Spleen (tissue), 11 donors: ENCODE results near the gene NANOGP8. TPM values are rescaled to one million over a fixed set of nuclear protein-coding genes. Genes with fewer than 3 reads are reported as not detected.

ENCODE experiments used
- DNase-seq: peaks from one replicate; pipeline ENCODE4 v3.0.0-alpha.2; 2020
- H3K27ac ChIP-seq, 8 donors: fragments of 200-600 bp; sonication (generic) in 7 of 8; 1 replicate in 4 of 8; 2 replicates in 4 of 8; pipeline versions ENCODE4 v1.5.0 to v1.8.0; 2016 to 2021; ENCODE audit warnings: inconsistent platforms in 4 of 8, mild to moderate bottlenecking in 4 of 8, moderate library complexity in 1 of 8
- H3K27me3 ChIP-seq, 7 donors: fragments of 200-600 bp; sonication (generic) in 6 of 7; replicated peaks in 1 of 7; 1 replicate in 4 of 7; 2 replicates in 3 of 7; pipeline versions ENCODE4 v1.5.0 to v1.8.0; 2016 to 2021; ENCODE audit warnings: inconsistent platforms in 3 of 7, mild to moderate bottlenecking in 1 of 7
- H3K36me3 ChIP-seq, 6 donors: fragments of 200-600 bp; sonication (generic) in 5 of 6; 1 replicate in 4 of 6; 2 replicates in 2 of 6; pipeline versions ENCODE4 v1.5.0 to v1.8.0; 2016 to 2021; ENCODE audit warnings: inconsistent platforms in 2 of 6
- H3K4me1 ChIP-seq, 6 donors: fragments of 200-600 bp; sonication (generic) in 5 of 6; 1 replicate in 3 of 6; 2 replicates in 3 of 6; pipeline versions ENCODE4 v1.5.0 to v1.8.0; 2016 to 2021; ENCODE audit warnings: inconsistent platforms in 3 of 6
- H3K4me3 ChIP-seq, 8 donors: fragments of 200-600 bp; sonication (generic) in 7 of 8; 1 replicate in 4 of 8; 2 replicates in 4 of 8; pipeline versions ENCODE4 v1.5.0 to v1.8.0; 2016 to 2021; ENCODE audit warnings: inconsistent platforms in 4 of 8, mild to moderate bottlenecking in 4 of 8, moderate library complexity in 2 of 8
- H3K9me3 ChIP-seq, 8 donors: fragments of 200-600 bp; sonication (generic) in 7 of 8; 1 replicate in 4 of 8; 2 replicates in 4 of 8; pipeline versions ENCODE4 v1.5.0 to v1.8.0; 2016 to 2021; ENCODE audit warnings: inconsistent platforms in 4 of 8
- POLR2A ChIP-seq, 3 donors: fragments of 450-650 bp; IDR thresholded peaks; one replicate each; pipeline ENCODE4 v1.5.1; 2017; ENCODE audit warnings: antibody characterized with exemption in 3 of 3, mild to moderate bottlenecking in 1 of 3
- POLR2AphosphoS5 ChIP-seq, 3 donors: sonication (generic); formaldehyde crosslinking; IDR thresholded peaks; one replicate each; pipeline ENCODE4 v1.5.1; 2017; ENCODE audit warnings: antibody characterized with exemption in 3 of 3
- WGBS, 5 donors: extraction: QIAGEN DNeasy Blood & Tissue Kit in 3 of 5; methylation state at CpG; one replicate each; pipeline versions ENCODE4 v1.1.5 to v1.1.7; 2013 to 2018; 5-methylcytosine and 5-hydroxymethylcytosine counted together
- intact Hi-C: fragments of 100-400 bp; cut with DNase I; formaldehyde crosslinking; loops from one replicate; pipeline ENCODE4 v1.15.0; 2023; ENCODE audit warnings: low total_unique reads
- polyA plus RNA-seq, 3 donors: library from polyadenylated mRNA; stranded (reverse); fragments of 200-250 nt; gene quantifications; one replicate each; pipeline ENCODE4 v1.2.1, GENCODE V29; 2013
- total RNA-seq, 7 donors: library from RNA; depleted of rRNA in 3 of 7; stranded (reverse); fragments of >200 nt in 3 of 7; fragmentation: NEBNext Ultra II Directional in 4 of 7; extraction: Animal tissue kit (Norgen Biotek cat#: 25700) in 4 of 7; gene quantifications; one replicate each; pipeline versions ENCODE4 v1.1.0 to v1.2.1, GENCODE V29; 2016 to 2021
- TF ChIP-seq, protein P1 (sequence below), 11 experiments: fragments of 200-600 bp in 7 of 11; fragments of 450-650 bp in 4 of 11; sonication (generic) in 4 of 11; IDR thresholded peaks in 8 of 11; conservative IDR thresholded peaks in 3 of 11; 1 replicate in 7 of 11; 2 replicates in 4 of 11; pipeline versions ENCODE4 v1.4.0 to v1.8.0; 2016 to 2021; ENCODE audit warnings: antibody characterized with exemption in 11 of 11, inconsistent platforms in 4 of 11, mild to moderate bottlenecking in 1 of 11
- donor health status: healthy with polysubstance abuse.
- donor health status: DM: no; HTN: no; CAD: no; lungs with moderate emphysema.
- donor health status: DM: no; HTN: no; CAD: no.
- donor health status: Bipolar disorder and iron deficiency.
- donor health status: healthy.
- donor health status: DM: no; HTN: no; CAD: no.
- donor health status: DM: yes; HTN: yes; CAD: no.

NANOGP8 gene
- total and polyA plus RNA-seq, 10 donors = 0.50 to 4.4 (median 1.1) TPM; not detected in 5

- no peak for DNase-seq
- H3K36me3 ChIP-seq = no peaks in the 10 kb centered on the region
- peak overlapping the region in 1 of 8 donors; percentile 7 for H3K4me3 ChIP-seq
- TF ChIP-seq POLR2AphosphoS5 (IDR thresholded peaks at IDR 0.05) (no peak), POLR2A (IDR thresholded peaks at IDR 0.05) (no peak)
- TF ChIP-seq, protein P1, sequence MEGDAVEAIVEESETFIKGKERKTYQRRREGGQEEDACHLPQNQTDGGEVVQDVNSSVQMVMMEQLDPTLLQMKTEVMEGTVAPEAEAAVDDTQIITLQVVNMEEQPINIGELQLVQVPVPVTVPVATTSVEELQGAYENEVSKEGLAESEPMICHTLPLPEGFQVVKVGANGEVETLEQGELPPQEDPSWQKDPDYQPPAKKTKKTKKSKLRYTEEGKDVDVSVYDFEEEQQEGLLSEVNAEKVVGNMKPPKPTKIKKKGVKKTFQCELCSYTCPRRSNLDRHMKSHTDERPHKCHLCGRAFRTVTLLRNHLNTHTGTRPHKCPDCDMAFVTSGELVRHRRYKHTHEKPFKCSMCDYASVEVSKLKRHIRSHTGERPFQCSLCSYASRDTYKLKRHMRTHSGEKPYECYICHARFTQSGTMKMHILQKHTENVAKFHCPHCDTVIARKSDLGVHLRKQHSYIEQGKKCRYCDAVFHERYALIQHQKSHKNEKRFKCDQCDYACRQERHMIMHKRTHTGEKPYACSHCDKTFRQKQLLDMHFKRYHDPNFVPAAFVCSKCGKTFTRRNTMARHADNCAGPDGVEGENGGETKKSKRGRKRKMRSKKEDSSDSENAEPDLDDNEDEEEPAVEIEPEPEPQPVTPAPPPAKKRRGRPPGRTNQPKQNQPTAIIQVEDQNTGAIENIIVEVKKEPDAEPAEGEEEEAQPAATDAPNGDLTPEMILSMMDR (IDR thresholded peaks at IDR 0.05 in 8 of 11, conservative IDR thresholded peaks at IDR 0.05 in 3 of 11) = no peak
- no peaks in the 10 kb centered on the region for H3K9me3 ChIP-seq
- H3K27me3 ChIP-seq = no peaks in the 10 kb centered on the region
- peak overlapping the region in 5 of 8 donors; percentile 16 to 61 (median 51) for H3K27ac ChIP-seq
- WGBS, 5 donors = 47 to 64% (median 57%) methylated on average over 10 of the region's 10 CpGs
- peaks cover 0 to 15% (median 4%) of the 10 kb centered on the region in 6 donors for H3K4me1 ChIP-seq
- intact Hi-C loops = no loop called here
These were observed 17.4 kb downstream of the NANOGP8 start for GRCh38 chr15:35067496-35068347.

GRCh38 chr15:35066094-35066493 lies 19.0 kb downstream of the NANOGP8 start:
- intact Hi-C loops = no loop called here
- Histone ChIP-seq H3K9me3 (no peaks in the 10 kb centered on the region), H3K4me3 (no peak overlapping the region), H3K4me1 (peaks cover 0 to 15% (median 4%) of the 10 kb centered on the region in 6 donors), H3K27me3 (no peaks in the 10 kb centered on the region), H3K27ac (no peak overlapping the region), H3K36me3 (no peaks in the 10 kb centered on the region)
- WGBS, 5 donors = 78 to 95% (median 83%) methylated on average over 4 of the region's 4 CpGs
- TF ChIP-seq POLR2AphosphoS5 (IDR thresholded peaks at IDR 0.05) = no peak
- TF ChIP-seq, protein P1 (IDR thresholded peaks at IDR 0.05 in 8 of 11, conservative IDR thresholded peaks at IDR 0.05 in 3 of 11) = no peak
- TF ChIP-seq POLR2A (IDR thresholded peaks at IDR 0.05) = no peak
- DNase-seq = no peak

- WGBS, 5 donors = 76 to 87% (median 81%) methylated on average over 8 of the region's 8 CpGs
- Histone ChIP-seq H3K4me3 (no peak overlapping the region), H3K4me1 (peaks cover 0 to 15% (median 4%) of the 10 kb centered on the region in 6 donors), H3K27me3 (no peaks in the 10 kb centered on the region), H3K36me3 (no peaks in the 10 kb centered on the region), H3K27ac (no peak overlapping the region), H3K9me3 (no peaks in the 10 kb centered on the region)
- intact Hi-C loops = no loop called here
- no peak for DNase-seq
- no peak for TF ChIP-seq POLR2A (IDR thresholded peaks at IDR 0.05)
- TF ChIP-seq, protein P1 (IDR thresholded peaks at IDR 0.05 in 8 of 11, conservative IDR thresholded peaks at IDR 0.05 in 3 of 11) = no peak
- no peak for TF ChIP-seq POLR2AphosphoS5 (IDR thresholded peaks at IDR 0.05)
These were observed 20.4 kb downstream of the NANOGP8 start for GRCh38 chr15:35064576-35065190.

- intact Hi-C loops = no loop called here
These were observed 22.4 kb downstream of the NANOGP8 start for GRCh38 chr15:35062738-35063099.

More at GRCh38 chr15:35062738-35063099, 22.4 kb downstream of the NANOGP8 start:
- no peak overlapping the region for H3K4me3 ChIP-seq
- no peak overlapping the region for H3K27ac ChIP-seq
- peaks cover 0 to 11% (median 3%) of the 10 kb centered on the region in 6 donors for H3K4me1 ChIP-seq
- no peaks in the 10 kb centered on the region for H3K36me3 ChIP-seq
- 85 to 93% (median 89%) methylated on average over 1 of the region's 1 CpG for WGBS, 5 donors
- H3K9me3 ChIP-seq = no peaks in the 10 kb centered on the region
- no peak for DNase-seq
- TF ChIP-seq, protein P1 (IDR thresholded peaks at IDR 0.05 in 8 of 11, conservative IDR thresholded peaks at IDR 0.05 in 3 of 11) = no peak
- TF ChIP-seq POLR2AphosphoS5 (IDR thresholded peaks at IDR 0.05) = no peak
- no peak for TF ChIP-seq POLR2A (IDR thresholded peaks at IDR 0.05)
- H3K27me3 ChIP-seq = no peaks in the 10 kb centered on the region
